Smooth muscle cell (in vitro differentiated cells): ENCODE results near the gene KLF3. TPM values are rescaled to one million over a fixed set of nuclear protein-coding genes. Genes with fewer than 3 reads are reported as not detected.

ENCODE experiments used
- DNase-seq: peaks from one replicate; lab custom pipeline; 2025; ENCODE audit not compliant: unreplicated experiment; lab: John Stamatoyannopoulos, UW
- H2AFZ ChIP-seq: fragments of 200-600 bp; sonication (generic); 2 replicates; pipeline ENCODE4 v1.6.0; 2016; ENCODE audit warnings: antibody characterized with exemption, low read depth, mild to moderate bottlenecking
- H3F3A ChIP-seq: fragments of 200-600 bp; sonication (generic); 2 replicates; pipeline ENCODE4 v1.6.0; 2017; ENCODE audit warnings: antibody characterized with exemption, low read depth
- H3K27ac ChIP-seq: fragments of 200-600 bp; sonication (generic); 2 replicates; pipeline ENCODE4 v1.5.1; 2016; ENCODE audit warnings: low read depth, mild to moderate bottlenecking
- H3K27me3 ChIP-seq: fragments of 200-600 bp; sonication (generic); 2 replicates; pipeline ENCODE4 v1.6.1; 2016; ENCODE audit warnings: low read depth, mild to moderate bottlenecking
- H3K36me3 ChIP-seq: fragments of 200-600 bp; sonication (generic); 2 replicates; pipeline ENCODE4 v1.5.1; 2016; ENCODE audit warnings: low read depth
- H3K4me1 ChIP-seq: fragments of 200-600 bp; sonication (generic); 2 replicates; pipeline ENCODE4 v1.5.1; 2016; ENCODE audit warnings: low read depth
- H3K4me2 ChIP-seq: fragments of 200-600 bp; sonication (generic); 2 replicates; pipeline ENCODE4 v1.6.0; 2016; ENCODE audit warnings: mild to moderate bottlenecking
- H3K4me3 ChIP-seq: fragments of 200-600 bp; sonication (generic); 2 replicates; pipeline ENCODE4 v1.5.1; 2016; ENCODE audit warnings: mild to moderate bottlenecking
- H3K79me2 ChIP-seq: fragments of 200-600 bp; sonication (generic); 2 replicates; pipeline ENCODE4 v1.6.0; 2016; ENCODE audit warnings: low read depth, mild to moderate bottlenecking
- H3K9ac ChIP-seq: fragments of 200-600 bp; sonication (generic); 2 replicates; pipeline ENCODE4 v1.6.0; 2016; ENCODE audit warnings: low read depth
- H3K9me3 ChIP-seq: fragments of 200-600 bp; sonication (generic); replicated peaks from 2 replicates; pipeline ENCODE4 v1.5.1; 2016; ENCODE audit warnings: low read depth
- H4K20me1 ChIP-seq: fragments of 200-600 bp; sonication (generic); 2 replicates; pipeline ENCODE4 v1.6.0; 2016; ENCODE audit warnings: low read depth
- CTCF ChIP-seq: fragments of 200-600 bp; sonication (generic); IDR thresholded peaks from 2 replicates; pipeline ENCODE4 v1.5.1; 2017; ENCODE audit warnings: borderline replicate concordance, mild to moderate bottlenecking, antibody characterized with exemption; ENCODE audit not compliant: insufficient read depth, poor library complexity, severe bottlenecking
- WGBS: methylation state at CpG from one replicate; pipeline ENCODE4 v1.1.7; 2016; ENCODE audit warnings: low lambda C conversion rate; 5-methylcytosine and 5-hydroxymethylcytosine counted together
- polyA plus RNA-seq: library from polyadenylated mRNA; unstranded; fragments of >200 nt; fragmentation: Nextera tagmentation; extraction: Ambion mirVana; gene quantifications from 2 replicates; pipeline ENCODE4 v1.2.1, GENCODE V29; 2016
- total RNA-seq: library from RNA; depleted of rRNA; stranded (reverse); fragments of >200 nt; gene quantifications from 2 replicates; pipeline ENCODE4 v1.2.3, GENCODE V29; 2014

KLF3 gene
- total and polyA plus RNA-seq, 2 experiments from 2014 or later, result 26.0 to 37.5 TPM

DNA sequence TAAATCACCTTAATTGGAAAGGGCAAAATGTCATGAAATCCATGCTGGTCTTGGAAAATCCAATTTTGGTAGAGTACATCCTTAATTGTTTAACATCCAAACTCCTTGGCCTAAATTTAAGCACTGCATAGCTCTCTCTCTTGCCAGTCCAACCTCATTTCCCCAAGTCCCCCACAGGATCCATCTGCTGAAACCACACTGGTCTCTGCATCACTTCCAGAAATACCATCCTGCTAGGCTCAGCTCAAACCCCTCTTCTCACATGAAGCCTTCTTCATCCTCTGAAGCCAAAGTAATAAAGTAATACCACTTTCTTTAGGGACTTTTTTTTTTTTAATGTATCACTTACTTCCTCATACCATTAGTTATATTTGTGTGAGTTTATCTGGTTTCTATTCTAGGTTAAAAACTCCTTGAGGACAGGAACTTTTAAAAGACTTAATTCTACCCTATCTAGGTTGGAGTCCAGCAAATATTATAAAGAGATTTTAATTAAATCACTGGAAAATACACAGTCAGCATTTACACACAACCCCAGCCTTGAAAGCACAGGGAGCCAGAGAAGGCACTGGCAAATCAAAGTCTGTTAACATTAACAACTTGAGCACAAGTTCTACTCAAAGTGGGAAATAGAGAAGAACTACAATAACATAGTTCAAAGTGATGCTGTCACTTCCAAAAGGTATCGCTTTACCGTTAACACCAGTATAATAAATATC is 16.7 kb upstream of the KLF3 start:
- no peak overlapping the region for H3K4me3 ChIP-seq
- no peaks in the 10 kb centered on the region for H4K20me1 ChIP-seq
- H3K27me3 ChIP-seq, result no peaks in the 10 kb centered on the region
- no peaks in the 10 kb centered on the region for H3F3A ChIP-seq
- H3K9ac ChIP-seq, result no peak overlapping the region
- no peak overlapping the region for H2AFZ ChIP-seq
- WGBS, result 96% methylated on average over 2 of the region's 2 CpGs
- no peaks in the 10 kb centered on the region for H3K79me2 ChIP-seq
- no peaks in the 10 kb centered on the region for H3K9me3 ChIP-seq
- DNase-seq, result no peak
- no peak for TF ChIP-seq CTCF
- H3K4me1 ChIP-seq, result no peaks in the 10 kb centered on the region
- H3K4me2 ChIP-seq, result no peak overlapping the region
- H3K36me3 ChIP-seq, result no peaks in the 10 kb centered on the region
- H3K27ac ChIP-seq, result no peak overlapping the region

DNA sequence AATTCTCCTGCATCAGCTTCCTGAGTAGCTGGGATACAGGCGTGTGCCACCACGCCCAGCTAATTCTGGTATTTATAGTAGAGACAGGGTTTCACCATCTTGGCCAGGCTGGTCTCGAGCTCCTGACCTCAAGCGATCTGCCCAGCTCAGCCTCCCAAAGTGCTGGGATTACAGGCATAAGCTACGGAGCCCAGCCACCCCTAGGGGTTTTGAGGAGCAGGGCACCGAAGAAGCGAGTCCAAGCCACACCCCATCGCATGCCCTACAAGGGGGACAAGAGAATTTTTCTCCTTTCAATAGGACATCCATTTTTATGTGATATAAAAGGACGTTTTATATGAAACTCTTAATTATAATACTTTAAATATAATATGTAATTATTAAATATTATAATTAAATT is 13.9 kb upstream of the KLF3 start:
- Histone ChIP-seq H3K79me2 (no peaks in the 10 kb centered on the region), H3K9ac (no peak overlapping the region), H3K36me3 (no peaks in the 10 kb centered on the region), H4K20me1 (no peaks in the 10 kb centered on the region), H3K27me3 (no peaks in the 10 kb centered on the region), H3F3A (no peaks in the 10 kb centered on the region), H3K4me2 (no peak overlapping the region), H3K9me3 (no peaks in the 10 kb centered on the region), H2AFZ (no peak overlapping the region), H3K4me3 (no peak overlapping the region), H3K27ac (no peak overlapping the region), H3K4me1 (no peaks in the 10 kb centered on the region)
- no peak for DNase-seq
- TF ChIP-seq CTCF, result no peak
- WGBS, result 86% methylated on average over 9 of the region's 9 CpGs

- no peaks in the 10 kb centered on the region for H3F3A ChIP-seq
- H4K20me1 ChIP-seq, result no peaks in the 10 kb centered on the region
- WGBS, result 77% methylated on average over 8 of the region's 8 CpGs
- H3K4me1 ChIP-seq, result no peaks in the 10 kb centered on the region
- H3K36me3 ChIP-seq, result no peaks in the 10 kb centered on the region
- H3K27ac ChIP-seq, result no peak overlapping the region
- no peaks in the 10 kb centered on the region for H3K79me2 ChIP-seq
- no peak overlapping the region for H3K4me2 ChIP-seq
- no peaks in the 10 kb centered on the region for H3K9me3 ChIP-seq
- no peak overlapping the region for H3K9ac ChIP-seq
- H3K27me3 ChIP-seq, result no peaks in the 10 kb centered on the region
- H3K4me3 ChIP-seq, result no peak overlapping the region
- H2AFZ ChIP-seq, result no peak overlapping the region
- no peak for DNase-seq
- no peak for TF ChIP-seq CTCF
Observed at GRCh38 chr4:38654273-38654672, 9.7 kb upstream of the KLF3 start.

- Histone ChIP-seq H2AFZ (no peak overlapping the region), H3K9me3 (no peaks in the 10 kb centered on the region), H3K79me2 (no peaks in the 10 kb centered on the region), H3K9ac (no peak overlapping the region), H4K20me1 (no peaks in the 10 kb centered on the region), H3K27me3 (no peaks in the 10 kb centered on the region), H3K4me1 (no peaks in the 10 kb centered on the region), H3K4me3 (no peak overlapping the region), H3K4me2 (no peak overlapping the region), H3K27ac (no peak overlapping the region), H3K36me3 (no peaks in the 10 kb centered on the region), H3F3A (no peaks in the 10 kb centered on the region)
- DNase-seq, result no peak
- 90% methylated on average over 2 of the region's 2 CpGs for WGBS
- no peak for TF ChIP-seq CTCF
Observed at GRCh38 chr4:38656111-38656510, 7.9 kb upstream of the KLF3 start.
